GM10266 (cell line): Measurements from ENCODE around the gene SCCPDH.
"Not testable (repeated sequence)": the region's sequence is repeated elsewhere in the genome, so short reads cannot be mapped to it uniquely, and the experiment has no call there.

Experiments
- DNase-seq: peaks from one replicate; pipeline ENCODE4 v3.0.0; 2012; ENCODE audit errors: extremely low spot score
- CTCF ChIP-seq: IDR thresholded peaks from 2 replicates; pipeline ENCODE4 v1.5.1; 2012; ENCODE audit warnings: mild to moderate bottlenecking, low read depth; ENCODE audit not compliant: control insufficient read depth, insufficient read depth; ENCODE audit errors: missing control alignments

SCCPDH gene

GRCh38 chr1:246681900-246682895 is 42.0 kb upstream of the SCCPDH start:
- TF ChIP-seq CTCF = no peak
- no peak for DNase-seq

GRCh38 chr1:246683521-246683920 is 40.7 kb upstream of the SCCPDH start:
- no peak for TF ChIP-seq CTCF
- DNase-seq = no peak

DNA sequence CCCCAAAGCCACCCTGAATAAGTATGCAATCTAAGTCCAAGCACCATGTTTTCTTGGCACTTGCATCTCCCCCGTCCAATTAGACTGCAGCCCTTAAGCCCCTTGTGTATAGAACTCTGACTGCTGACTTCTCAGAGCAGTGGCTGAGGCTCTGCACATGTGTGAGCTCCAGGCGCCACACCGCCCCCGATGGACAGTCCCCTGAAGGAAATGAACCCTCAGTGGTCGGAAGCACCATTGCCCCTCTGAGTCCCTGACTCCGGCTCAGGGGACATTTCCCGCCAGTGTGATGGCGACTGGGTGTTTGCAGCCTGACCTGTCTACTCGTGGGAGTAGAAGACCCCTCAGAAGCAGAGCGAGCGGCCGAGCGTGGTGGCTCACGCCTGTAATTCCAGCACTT is 37.2 kb upstream of the SCCPDH start:
- TF ChIP-seq CTCF = no peak

DNA sequence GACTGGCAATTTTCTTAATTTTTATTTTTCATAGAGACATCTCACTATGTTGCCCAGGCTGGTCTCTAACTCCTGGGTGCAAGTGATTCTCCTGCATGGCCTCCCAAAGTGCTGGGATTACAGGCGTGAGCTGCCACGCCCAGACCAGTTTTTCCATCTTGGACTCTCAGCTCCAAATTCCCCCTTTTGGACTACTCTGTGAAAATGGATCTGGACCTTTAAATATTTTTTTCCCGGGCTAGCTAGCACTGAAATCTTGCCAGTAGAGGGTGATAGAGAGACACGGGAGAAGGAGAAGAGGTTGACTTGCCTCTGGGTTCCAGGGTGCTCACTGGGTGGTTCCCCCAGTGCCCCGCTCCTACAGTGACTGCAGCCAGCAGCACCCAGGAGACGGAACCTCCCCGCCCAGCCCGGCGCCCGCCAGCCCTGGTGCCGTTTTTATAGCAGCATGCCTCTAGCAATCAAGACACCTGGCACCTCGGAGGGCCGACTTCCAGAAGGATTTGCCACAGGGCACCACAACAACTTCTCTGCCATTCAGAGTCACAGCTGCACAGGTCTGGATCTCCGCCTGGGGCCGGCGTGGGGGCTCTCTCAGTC is 34.7 kb upstream of the SCCPDH start:
- DNase-seq = peak; percentile 86
- TF ChIP-seq CTCF = peak; percentile 76

More for the DNA sequence above, 37.2 kb upstream of the SCCPDH start:
- no peak for DNase-seq

DNA sequence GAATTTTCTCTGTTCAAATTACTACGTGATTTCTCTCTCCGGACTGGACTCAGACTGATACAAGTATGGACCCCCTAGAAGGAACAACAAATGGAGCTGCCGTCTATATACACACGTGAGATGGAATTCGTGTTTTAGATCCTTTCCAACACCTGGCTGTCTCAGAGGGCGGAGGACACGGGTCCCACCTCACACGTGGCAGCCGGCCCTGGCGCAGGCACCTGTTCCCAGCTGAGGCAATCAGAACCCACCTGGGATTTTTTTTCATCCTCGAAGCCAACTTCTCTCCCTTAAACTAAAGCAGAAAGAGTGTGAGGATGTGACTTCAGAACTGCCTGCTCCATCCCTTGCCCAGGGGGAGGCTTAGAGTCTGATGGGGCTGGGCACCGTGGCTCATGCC is 34.1 kb upstream of the SCCPDH start:
- no peak for DNase-seq
- TF ChIP-seq CTCF = no peak

DNA sequence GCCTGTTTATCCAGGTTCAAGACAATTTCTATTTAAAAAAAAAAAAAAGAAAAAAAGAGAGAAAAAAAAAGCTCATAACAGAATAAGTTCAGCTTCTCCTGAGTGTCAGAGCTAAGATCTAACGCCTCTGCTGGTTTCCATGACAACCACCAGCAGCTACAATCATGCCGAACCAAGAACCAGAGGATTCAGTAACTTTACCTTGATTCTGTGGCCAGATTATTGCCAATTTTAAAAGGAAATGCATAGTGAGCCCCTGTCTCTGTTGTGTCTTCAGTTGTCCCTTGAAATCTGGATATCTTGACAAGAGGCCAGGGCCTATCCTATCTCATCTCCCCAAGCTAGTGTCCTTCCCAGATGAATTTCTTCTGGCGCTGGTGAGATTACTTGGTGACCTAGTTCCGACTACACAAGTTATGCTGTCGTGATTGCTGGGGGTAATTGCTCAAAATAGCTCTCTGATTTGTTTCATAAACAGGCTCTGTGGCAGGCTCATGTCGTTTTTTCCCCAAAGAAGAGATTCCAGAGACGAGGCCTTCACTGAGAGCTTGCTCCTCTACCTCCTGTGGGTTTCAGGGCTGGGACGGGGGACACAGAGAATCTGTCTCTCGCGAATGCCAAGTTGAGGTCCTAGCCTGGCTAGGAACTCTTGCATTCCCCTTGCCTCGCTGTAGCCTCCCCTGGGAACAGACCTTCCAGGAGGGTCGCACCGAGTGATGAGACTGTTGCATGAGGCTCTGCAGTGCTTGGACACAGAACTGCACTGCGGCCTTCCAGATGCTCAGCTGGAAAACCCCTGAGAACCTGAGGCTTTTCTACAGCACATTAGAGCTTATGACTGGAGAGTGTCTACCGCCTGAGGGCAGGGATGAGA is 32.4 kb upstream of the SCCPDH start:
- no peak for TF ChIP-seq CTCF
- DNase-seq = no peak

DNA sequence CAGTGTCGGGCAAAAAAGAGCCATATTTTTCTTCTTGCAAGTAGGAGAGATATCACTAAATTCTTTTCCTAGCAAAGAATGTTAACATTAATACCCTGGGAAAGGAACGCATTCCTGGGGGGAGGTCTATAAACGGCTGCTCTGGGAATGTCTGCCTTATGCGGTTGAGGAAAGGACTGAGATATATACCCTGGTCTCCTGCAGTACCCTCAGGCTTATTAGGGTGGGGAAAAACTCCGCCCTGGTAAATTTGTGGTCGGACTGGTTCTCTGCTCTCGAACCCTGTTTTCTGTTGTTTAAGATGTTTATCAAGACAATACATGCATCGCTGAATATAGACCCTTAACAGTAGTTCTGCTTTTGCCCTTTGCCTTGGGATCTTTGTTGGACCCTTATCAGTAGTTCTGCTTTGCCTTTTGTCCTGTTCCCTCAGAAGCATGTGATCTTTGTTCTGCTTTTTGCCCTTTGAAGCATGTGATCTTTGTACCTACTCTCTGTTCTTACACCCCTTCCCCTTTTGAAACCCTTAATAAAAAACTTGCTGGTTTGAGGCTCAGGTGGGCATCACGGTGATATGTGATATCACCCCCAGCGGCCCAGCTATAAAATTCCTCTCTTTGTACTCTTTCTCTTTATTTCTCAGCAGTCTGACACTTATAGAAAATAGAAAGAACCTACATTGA is 29.9 kb upstream of the SCCPDH start:
- DNase-seq = not testable (repeated sequence)
